H9 (cell line): ENCODE results near the gene SCD. TPM values are rescaled to one million over a fixed set of nuclear protein-coding genes. Genes with fewer than 3 reads are reported as not detected.

Source experiments
- DNase-seq: peaks from one replicate; pipeline ENCODE4 v3.0.0-alpha.2; 2017
- H2AFZ ChIP-seq: one replicate; pipeline ENCODE4 v1.6.1; 2013; ENCODE audit warnings: mild to moderate bottlenecking, low read length, control low read depth, moderate library complexity
- H2AK5ac ChIP-seq: 2 replicates; pipeline ENCODE4 v1.6.1; 2013; ENCODE audit warnings: low read length, control low read depth, mixed read lengths; ENCODE audit not compliant: insufficient read length
- H2BK120ac ChIP-seq: one replicate; pipeline ENCODE4 v1.6.1; 2013; ENCODE audit warnings: low read depth, mild to moderate bottlenecking, low read length, control low read depth, inconsistent platforms; ENCODE audit not compliant: poor library complexity, severe bottlenecking
- H2BK12ac ChIP-seq: 2 replicates; pipeline ENCODE4 v1.6.1; 2013; ENCODE audit warnings: low read length, control low read depth, mixed read lengths, low read depth; ENCODE audit not compliant: insufficient read length
- H2BK15ac ChIP-seq: 2 replicates; pipeline ENCODE4 v1.6.1; 2013; ENCODE audit warnings: low read depth, low read length, control low read depth
- H2BK20ac ChIP-seq: one replicate; pipeline ENCODE4 v1.6.1; 2013; ENCODE audit warnings: low read depth, mild to moderate bottlenecking, low read length, control low read depth, inconsistent platforms; ENCODE audit not compliant: poor library complexity, severe bottlenecking
- H2BK5ac ChIP-seq: 2 replicates; pipeline ENCODE4 v1.6.1; 2013; ENCODE audit warnings: low read length, control low read depth, mixed read lengths; ENCODE audit not compliant: insufficient read length
- H3K14ac ChIP-seq: 2 replicates; pipeline ENCODE4 v1.6.1; 2013; ENCODE audit warnings: low read length, control low read depth; ENCODE audit not compliant: insufficient read depth
- H3K18ac ChIP-seq: 2 replicates; pipeline ENCODE4 v1.6.1; 2013; ENCODE audit warnings: low read depth, mild to moderate bottlenecking, mixed read lengths, low read length, control low read depth; ENCODE audit not compliant: insufficient read length
- H3K23ac ChIP-seq: 2 replicates; pipeline ENCODE4 v1.6.1; 2013; ENCODE audit warnings: low read length, control low read depth, mixed read lengths, low read depth; ENCODE audit not compliant: insufficient read length
- H3K23me2 ChIP-seq: 2 replicates; pipeline ENCODE4 v1.6.1; 2013; ENCODE audit warnings: low read depth, mild to moderate bottlenecking, mixed read lengths, low read length, control low read depth; ENCODE audit not compliant: insufficient read length, poor library complexity, severe bottlenecking
- H3K27ac ChIP-seq: 2 replicates; pipeline ENCODE4 v1.5.1; 2013; ENCODE audit warnings: low read length, control low read depth, mixed read lengths, low read depth; ENCODE audit not compliant: insufficient read length
- H3K27me3 ChIP-seq: 2 replicates; pipeline ENCODE4 v1.6.1; 2013; ENCODE audit warnings: low read length, control low read depth, inconsistent platforms; ENCODE audit not compliant: insufficient read depth
- H3K4ac ChIP-seq: 2 replicates; pipeline ENCODE4 v1.6.1; 2013; ENCODE audit warnings: low read depth, mild to moderate bottlenecking, control low read depth, inconsistent platforms, low read length, moderate library complexity
- H3K4me1 ChIP-seq: 2 replicates; pipeline ENCODE4 v1.6.1; 2013; ENCODE audit warnings: low read length, control low read depth, inconsistent platforms; ENCODE audit not compliant: insufficient read depth
- H3K4me2 ChIP-seq: 2 replicates; pipeline ENCODE4 v1.6.1; 2013; ENCODE audit warnings: low read length, control low read depth, mixed read lengths; ENCODE audit not compliant: insufficient read length, insufficient read depth
- H3K56ac ChIP-seq: 2 replicates; pipeline ENCODE4 v1.6.1; 2013; ENCODE audit warnings: low read depth, mild to moderate bottlenecking, mixed read lengths, low read length, control low read depth; ENCODE audit not compliant: insufficient read length
- H3K79me1 ChIP-seq: 2 replicates; pipeline ENCODE4 v1.6.1; 2013; ENCODE audit warnings: low read depth, mild to moderate bottlenecking, moderate library complexity, low read length, control low read depth, inconsistent platforms; ENCODE audit not compliant: insufficient read depth, poor library complexity, severe bottlenecking
- H3K79me2 ChIP-seq: 2 replicates; pipeline ENCODE4 v1.6.1; 2013; ENCODE audit warnings: low read length, control low read depth, inconsistent platforms; ENCODE audit not compliant: insufficient read depth
- H3K9ac ChIP-seq: 2 replicates; pipeline ENCODE4 v1.6.1; 2013; ENCODE audit warnings: low read length, control low read depth, mixed read lengths; ENCODE audit not compliant: insufficient read length; ENCODE audit errors: extremely low read depth
- H3K9me3 ChIP-seq: one replicate; pipeline ENCODE4 v1.6.1; 2013; ENCODE audit warnings: low read depth, low read length, inconsistent platforms; ENCODE audit not compliant: control insufficient read depth
- H3T11ph ChIP-seq: one replicate; pipeline ENCODE4 v1.6.1; 2013; ENCODE audit warnings: mild to moderate bottlenecking, low read length, control low read depth, inconsistent platforms
- H4K20me1 ChIP-seq: one replicate; pipeline ENCODE4 v1.6.1; 2013; ENCODE audit not compliant: control insufficient read depth, insufficient read length, insufficient read depth
- H4K5ac ChIP-seq: 2 replicates; pipeline ENCODE4 v1.6.1; 2013; ENCODE audit warnings: low read depth, mild to moderate bottlenecking, mixed read lengths, low read length, control low read depth; ENCODE audit not compliant: insufficient read length
- H4K8ac ChIP-seq: replicated peaks from 2 replicates; pipeline ENCODE4 v1.6.1; 2013; ENCODE audit warnings: low read length, control low read depth, mixed read lengths, low read depth; ENCODE audit not compliant: insufficient read length
- H4K91ac ChIP-seq: 2 replicates; pipeline ENCODE4 v1.6.1; 2013; ENCODE audit warnings: low read depth, mild to moderate bottlenecking, moderate library complexity, mixed read lengths, low read length, control low read depth; ENCODE audit not compliant: insufficient read length
- H3K27ac Mint-ChIP-seq, 3 experiments: 2 replicates in 2 of 3; 3 replicates in 1 of 3; pipeline ENCODE4 v1.8.0; 2020 to 2021; ENCODE audit warnings: mixed read lengths in 3 of 3, mild to moderate bottlenecking in 1 of 3, moderate library complexity in 1 of 3
- H3K27me3 Mint-ChIP-seq: 2 replicates; pipeline ENCODE4 v1.8.0; 2021; ENCODE audit warnings: low read depth, mild to moderate bottlenecking, moderate library complexity, mixed read lengths
- H3K36me3 Mint-ChIP-seq, 3 experiments: 2 replicates in 2 of 3; 3 replicates in 1 of 3; pipeline ENCODE4 v1.8.0; 2020 to 2021; ENCODE audit warnings: low read depth in 3 of 3, mixed read lengths in 3 of 3; ENCODE audit not compliant: insufficient read depth in 1 of 3
- H3K4me1 Mint-ChIP-seq, 2 experiments: 2 replicates each; pipeline ENCODE4 v1.8.0; 2020; ENCODE audit warnings: mixed read lengths in 2 of 2
- H3K4me3 Mint-ChIP-seq, 2 experiments: 2 replicates in 1 of 2; 3 replicates in 1 of 2; pipeline ENCODE4 v1.8.0; 2020 to 2021; ENCODE audit warnings: mild to moderate bottlenecking in 2 of 2, mixed read lengths in 2 of 2, moderate library complexity in 1 of 2
- H3K9me3 Mint-ChIP-seq, 2 experiments: 2 replicates in 1 of 2; 3 replicates in 1 of 2; pipeline ENCODE4 v1.8.0; 2020; ENCODE audit warnings: mild to moderate bottlenecking in 2 of 2, mixed read lengths in 2 of 2, moderate library complexity in 1 of 2
- CTCF ChIP-seq: fragments of 200-600 bp; sonication (generic); conservative IDR thresholded peaks from 3 replicates; pipeline ENCODE4 v1.8.0; 2021; ENCODE audit warnings: antibody characterized with exemption, mild to moderate bottlenecking
- WGBS: extraction: QIAGEN DNeasy Blood & Tissue Kit; methylation state at CpG from one replicate; pipeline ENCODE4 v1.1.7; 2013; ENCODE audit warnings: missing lambda C conversion rate, low lambda C conversion rate, mixed read lengths; ENCODE audit not compliant: insufficient read length; ENCODE audit errors: extremely low coverage; 5-methylcytosine and 5-hydroxymethylcytosine counted together
- total RNA-seq: library from RNA; stranded (reverse); gene quantifications from 2 replicates; pipeline ENCODE4 v1.2.1, GENCODE V29; 2021

The SCD gene
- total RNA-seq, 1 experiment from 2014 or later: 354 TPM

GRCh38 chr10:100395626-100396025, 48.6 kb downstream of the SCD start:
- Histone ChIP-seq H2AK5ac (no peak overlapping the region), H3K9ac (no peak overlapping the region), H3K9me3 (no peaks in the 10 kb centered on the region), H2BK12ac (no peak overlapping the region), H2BK20ac (no peak overlapping the region), H3K56ac (no peak overlapping the region), H2AFZ (no peak overlapping the region), H3K27me3 (no peaks in the 10 kb centered on the region), H4K91ac (no peak overlapping the region), H4K8ac (no peak overlapping the region), H4K5ac (no peak overlapping the region), H3K4me2 (no peak overlapping the region), H3K79me2 (no peaks in the 10 kb centered on the region), H3T11ph (no peak overlapping the region), H3K79me1 (no peaks in the 10 kb centered on the region), H3K4ac (no peak overlapping the region), H3K4me1 (no peaks in the 10 kb centered on the region), H2BK5ac (no peak overlapping the region), H3K23me2 (no peaks in the 10 kb centered on the region), H3K14ac (no peak overlapping the region), H3K18ac (no peak overlapping the region), H4K20me1 (no peaks in the 10 kb centered on the region), H2BK15ac (no peak overlapping the region), H2BK120ac (no peak overlapping the region), H3K23ac (no peak overlapping the region), H3K27ac (no peak overlapping the region)
- Mint-ChIP-seq H3K27me3 (no peaks in the 10 kb centered on the region), H3K36me3 (no peaks in the 10 kb centered on the region), H3K4me1 (no peaks in the 10 kb centered on the region), H3K9me3 (no peaks in the 10 kb centered on the region), H3K4me3 (no peak overlapping the region), H3K27ac (no peak overlapping the region)
- TF ChIP-seq CTCF: no peak
- WGBS: no CpG with 5 or more reads among the region's 2 CpGs
- DNase-seq: no peak
